Activated naive CD8-positive, alpha-beta T cell (primary cell): Measurements from ENCODE around the gene GOLGA7B.
A peak's percentile ranks its signal among the peaks of the same experiment; 100 is the strongest.

Experiments used
- H3K27ac Mint-ChIP-seq: one replicate; pipeline ENCODE4 v1.8.0; 2021; ENCODE audit warnings: mixed read lengths
- H3K27me3 Mint-ChIP-seq: one replicate; pipeline ENCODE4 v1.8.0; 2021; ENCODE audit warnings: mixed read lengths
- H3K36me3 Mint-ChIP-seq: one replicate; pipeline ENCODE4 v1.8.0; 2021; ENCODE audit warnings: mixed read lengths
- H3K4me1 Mint-ChIP-seq: one replicate; pipeline ENCODE4 v1.8.0; 2021; ENCODE audit warnings: low read depth, mixed read lengths
- H3K4me3 Mint-ChIP-seq: one replicate; pipeline ENCODE4 v1.8.0; 2021; ENCODE audit warnings: mild to moderate bottlenecking, mixed read lengths
- H3K9me3 Mint-ChIP-seq: one replicate; pipeline ENCODE4 v1.8.0; 2021; ENCODE audit warnings: low read depth, mixed read lengths

The GOLGA7B gene

GRCh38 chr10:97868134-97868685 lies 18.6 kb downstream of the GOLGA7B start:
- Mint-ChIP-seq H3K4me1 (peaks cover 10% of the 10 kb centered on the region), H3K36me3 (no peaks in the 10 kb centered on the region), H3K9me3 (no peaks in the 10 kb centered on the region), H3K27ac (no peak overlapping the region), H3K4me3 (no peak overlapping the region), H3K27me3 (no peaks in the 10 kb centered on the region)

GRCh38 chr10:97869091-97870042 lies 19.7 kb downstream of the GOLGA7B start:
- H3K4me3 Mint-ChIP-seq, result peak overlapping the region; percentile 42
- no peaks in the 10 kb centered on the region for H3K36me3 Mint-ChIP-seq
- peaks cover 10% of the 10 kb centered on the region for H3K4me1 Mint-ChIP-seq
- peak overlapping the region; percentile 46 for H3K27ac Mint-ChIP-seq
- no peaks in the 10 kb centered on the region for H3K9me3 Mint-ChIP-seq
- no peaks in the 10 kb centered on the region for H3K27me3 Mint-ChIP-seq

- H3K9me3 Mint-ChIP-seq, result no peaks in the 10 kb centered on the region
- peaks cover 10% of the 10 kb centered on the region for H3K4me1 Mint-ChIP-seq
- H3K27me3 Mint-ChIP-seq, result no peaks in the 10 kb centered on the region
- no peak overlapping the region for H3K4me3 Mint-ChIP-seq
- no peaks in the 10 kb centered on the region for H3K36me3 Mint-ChIP-seq
- no peak overlapping the region for H3K27ac Mint-ChIP-seq
Measured at GRCh38 chr10:97870990-97871389, 21.3 kb downstream of the GOLGA7B start.

DNA sequence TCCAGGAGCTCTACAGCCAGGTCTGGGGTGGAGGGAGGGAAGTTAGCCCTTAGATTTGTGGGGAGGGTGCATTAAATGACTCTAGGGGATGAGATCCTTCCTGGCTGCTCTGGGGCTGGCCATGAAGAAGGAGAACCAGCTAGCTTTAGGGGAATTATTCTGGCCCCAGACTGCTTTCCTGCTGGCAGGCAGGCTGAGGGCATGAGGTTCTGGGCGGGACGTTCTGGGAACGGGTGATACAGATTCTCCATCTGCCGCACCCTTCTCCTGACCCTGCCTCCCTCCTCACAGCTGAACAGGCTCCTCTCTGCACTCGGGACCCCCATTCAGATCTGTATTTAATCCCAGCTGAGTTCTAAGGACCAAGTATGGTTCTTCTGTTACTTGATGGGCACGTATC lies 23.9 kb downstream of the GOLGA7B start:
- Mint-ChIP-seq H3K4me3 (no peak overlapping the region), H3K27ac (no peak overlapping the region), H3K27me3 (no peaks in the 10 kb centered on the region), H3K9me3 (no peaks in the 10 kb centered on the region), H3K36me3 (no peaks in the 10 kb centered on the region), H3K4me1 (peaks cover 10% of the 10 kb centered on the region)

DNA sequence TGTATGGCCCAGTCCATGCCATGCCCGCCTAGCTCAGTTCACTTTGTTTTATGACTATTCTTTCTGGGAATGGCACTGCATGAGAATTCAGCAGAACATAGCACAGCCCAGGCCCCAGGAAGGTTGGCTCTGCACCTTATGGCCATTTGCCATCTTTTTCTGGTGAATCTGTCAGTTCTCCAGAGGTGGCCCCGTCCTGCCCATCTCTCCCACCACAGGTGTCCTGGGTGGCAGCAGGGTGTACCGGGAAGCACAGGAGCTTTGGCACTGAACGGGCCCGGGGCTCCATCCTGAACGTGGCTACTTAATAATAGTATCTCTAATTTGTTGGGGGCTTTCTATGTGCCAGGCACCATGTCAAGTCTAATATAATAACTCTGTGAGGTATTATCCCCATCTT lies 24.7 kb downstream of the GOLGA7B start:
- no peaks in the 10 kb centered on the region for H3K9me3 Mint-ChIP-seq
- H3K4me1 Mint-ChIP-seq, result peaks cover 5% of the 10 kb centered on the region
- no peak overlapping the region for H3K4me3 Mint-ChIP-seq

GRCh38 chr10:97875391-97875790 lies 25.7 kb downstream of the GOLGA7B start:
- H3K27ac Mint-ChIP-seq, result no peak overlapping the region
- H3K9me3 Mint-ChIP-seq, result no peaks in the 10 kb centered on the region
- no peaks in the 10 kb centered on the region for H3K36me3 Mint-ChIP-seq
- H3K4me3 Mint-ChIP-seq, result no peak overlapping the region
- no peaks in the 10 kb centered on the region for H3K4me1 Mint-ChIP-seq
- no peaks in the 10 kb centered on the region for H3K27me3 Mint-ChIP-seq

More for the DNA sequence above, 24.7 kb downstream of the GOLGA7B start:
- no peaks in the 10 kb centered on the region for H3K36me3 Mint-ChIP-seq
- no peak overlapping the region for H3K27ac Mint-ChIP-seq
- H3K27me3 Mint-ChIP-seq, result no peaks in the 10 kb centered on the region

DNA sequence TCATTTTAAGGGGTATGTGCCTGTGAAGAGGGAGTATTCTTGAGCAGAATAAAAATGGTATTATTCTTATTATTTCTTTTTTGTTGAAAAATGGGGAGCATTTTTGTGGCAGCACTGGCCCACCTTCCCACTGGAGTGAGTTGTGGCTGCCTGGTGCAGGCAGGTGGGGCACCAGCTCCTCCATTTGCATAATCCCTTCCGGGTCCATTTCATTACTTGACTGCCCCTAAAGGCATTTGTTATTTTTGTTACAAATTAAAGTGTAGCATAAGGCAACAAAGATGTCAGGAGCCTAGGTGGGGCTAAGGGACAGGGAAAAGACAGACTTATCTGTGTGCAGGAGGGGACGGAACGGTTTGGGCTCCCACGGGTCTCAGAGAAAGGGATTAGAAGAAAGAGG lies 26.8 kb downstream of the GOLGA7B start:
- no peaks in the 10 kb centered on the region for H3K4me1 Mint-ChIP-seq
- no peak overlapping the region for H3K27ac Mint-ChIP-seq
- H3K9me3 Mint-ChIP-seq, result no peaks in the 10 kb centered on the region
- peaks cover 3% of the 10 kb centered on the region for H3K27me3 Mint-ChIP-seq
- no peaks in the 10 kb centered on the region for H3K36me3 Mint-ChIP-seq
- no peak overlapping the region for H3K4me3 Mint-ChIP-seq

- Mint-ChIP-seq H3K4me3 (no peak overlapping the region), H3K36me3 (no peaks in the 10 kb centered on the region), H3K27ac (no peak overlapping the region), H3K9me3 (no peaks in the 10 kb centered on the region), H3K27me3 (peaks cover 3% of the 10 kb centered on the region), H3K4me1 (no peaks in the 10 kb centered on the region)
Measured at GRCh38 chr10:97879241-97879640, 29.6 kb downstream of the GOLGA7B start.

DNA sequence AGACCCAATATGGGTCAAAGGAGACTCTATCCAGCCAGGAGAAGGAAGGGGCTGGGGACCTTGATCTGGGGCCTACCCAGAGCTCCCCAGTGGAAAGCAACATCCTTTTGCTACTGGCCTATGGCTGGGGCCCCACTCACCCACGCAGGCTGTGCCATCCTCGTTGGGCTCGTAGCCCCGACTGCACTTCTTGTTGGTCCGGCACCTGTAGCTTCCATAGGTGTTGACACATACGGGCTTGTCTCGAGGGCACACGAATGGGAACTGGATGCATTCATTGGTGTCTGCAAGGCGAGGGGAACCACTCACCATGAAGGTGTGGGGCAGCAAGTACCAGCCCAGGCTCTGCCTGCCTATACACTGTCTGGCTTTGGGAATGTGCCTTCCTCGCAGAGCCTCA lies 30.5 kb downstream of the GOLGA7B start:
- peaks cover 3% of the 10 kb centered on the region for H3K27me3 Mint-ChIP-seq
- no peaks in the 10 kb centered on the region for H3K4me1 Mint-ChIP-seq
- no peaks in the 10 kb centered on the region for H3K9me3 Mint-ChIP-seq
- no peak overlapping the region for H3K27ac Mint-ChIP-seq
- H3K4me3 Mint-ChIP-seq, result no peak overlapping the region
- H3K36me3 Mint-ChIP-seq, result no peaks in the 10 kb centered on the region

DNA sequence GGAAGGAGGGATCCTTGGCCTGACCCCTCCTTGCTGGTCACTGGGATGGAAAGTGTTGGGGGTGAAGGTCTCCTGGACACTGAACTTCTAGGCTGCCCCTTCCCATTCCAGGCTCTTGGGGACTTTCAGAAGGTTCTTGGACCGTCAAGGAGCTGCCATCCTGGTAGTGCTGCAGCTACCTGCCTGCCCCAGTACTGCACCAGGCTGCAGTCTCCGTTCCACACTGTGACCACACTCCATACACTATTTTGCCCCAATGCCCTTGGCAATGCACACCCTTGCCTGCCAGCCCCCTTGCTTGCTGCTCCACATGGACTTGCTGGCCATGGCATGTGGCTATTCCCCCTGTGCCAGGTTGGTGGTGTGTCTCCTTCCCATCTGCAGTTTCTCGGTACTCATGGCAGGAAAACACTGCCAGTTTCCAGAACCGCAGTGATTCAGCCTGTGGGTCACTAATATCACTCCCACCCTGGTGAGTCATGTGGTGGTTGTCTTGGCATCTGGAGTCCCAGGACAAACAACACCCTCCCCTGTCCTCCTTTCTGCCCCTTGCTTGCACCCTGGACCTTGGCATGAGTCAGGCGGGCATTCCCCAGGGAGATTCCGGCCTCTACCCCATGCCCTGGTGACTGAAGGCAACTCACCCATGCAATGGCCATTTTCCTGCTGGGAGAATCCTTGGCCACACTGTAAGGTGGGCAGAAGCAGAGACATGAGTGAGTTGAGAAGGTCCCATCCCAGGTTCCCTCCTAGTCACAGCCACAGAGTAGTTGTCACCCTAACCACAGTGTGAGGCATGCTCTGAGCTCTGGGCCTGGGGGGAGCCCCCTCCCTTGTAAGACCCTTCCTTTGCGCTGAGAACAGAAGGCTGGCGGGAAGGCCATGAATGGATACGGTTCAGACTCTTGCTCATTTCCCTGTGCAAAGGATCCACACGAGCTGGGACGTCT lies 32.8 kb downstream of the GOLGA7B start:
- no peak overlapping the region for H3K4me3 Mint-ChIP-seq
- no peaks in the 10 kb centered on the region for H3K36me3 Mint-ChIP-seq
- no peaks in the 10 kb centered on the region for H3K4me1 Mint-ChIP-seq
- H3K27ac Mint-ChIP-seq, result no peak overlapping the region
- peaks cover 3% of the 10 kb centered on the region for H3K27me3 Mint-ChIP-seq
- H3K9me3 Mint-ChIP-seq, result no peaks in the 10 kb centered on the region

DNA sequence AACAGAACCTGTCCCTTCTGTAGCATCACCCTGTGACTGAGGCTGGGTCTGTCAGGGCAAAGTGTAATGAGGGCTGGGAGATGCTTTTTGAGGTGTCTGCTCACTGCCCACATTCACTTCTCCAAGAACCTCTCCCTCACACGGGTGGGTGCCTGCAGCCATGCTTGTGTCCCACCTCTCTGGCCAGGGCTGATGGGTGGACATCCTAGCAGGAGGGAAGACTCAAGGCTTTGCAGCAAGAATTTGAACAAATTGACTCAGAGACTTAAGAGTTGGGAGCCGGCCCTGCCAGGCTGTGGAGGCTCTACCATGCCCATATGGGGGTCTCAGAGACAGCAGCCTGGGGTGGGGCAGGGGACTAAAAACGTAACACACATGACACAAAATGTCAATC lies 33.4 kb downstream of the GOLGA7B start:
- Mint-ChIP-seq H3K4me3 (no peak overlapping the region), H3K4me1 (no peaks in the 10 kb centered on the region), H3K9me3 (no peaks in the 10 kb centered on the region), H3K27ac (no peak overlapping the region), H3K36me3 (no peaks in the 10 kb centered on the region), H3K27me3 (peaks cover 3% of the 10 kb centered on the region)

GRCh38 chr10:97886286-97886685 lies 36.6 kb downstream of the GOLGA7B start:
- H3K4me3 Mint-ChIP-seq, result no peak overlapping the region
- H3K4me1 Mint-ChIP-seq, result no peaks in the 10 kb centered on the region
- H3K9me3 Mint-ChIP-seq, result no peaks in the 10 kb centered on the region
- no peaks in the 10 kb centered on the region for H3K36me3 Mint-ChIP-seq
- H3K27ac Mint-ChIP-seq, result no peak overlapping the region
- peaks cover under 1% of the 10 kb centered on the region for H3K27me3 Mint-ChIP-seq

- H3K4me3 Mint-ChIP-seq, result no peak overlapping the region
Measured at GRCh38 chr10:97887399-97887798, 37.8 kb downstream of the GOLGA7B start.

GRCh38 chr10:97888134-97888533 lies 38.5 kb downstream of the GOLGA7B start:
- Mint-ChIP-seq H3K36me3 (no peaks in the 10 kb centered on the region), H3K9me3 (no peaks in the 10 kb centered on the region), H3K27ac (no peak overlapping the region), H3K4me3 (no peak overlapping the region), H3K27me3 (no peaks in the 10 kb centered on the region), H3K4me1 (no peaks in the 10 kb centered on the region)

More at GRCh38 chr10:97887399-97887798, 37.8 kb downstream of the GOLGA7B start:
- H3K9me3 Mint-ChIP-seq, result no peaks in the 10 kb centered on the region
- no peaks in the 10 kb centered on the region for H3K4me1 Mint-ChIP-seq
- no peak overlapping the region for H3K27ac Mint-ChIP-seq
- no peaks in the 10 kb centered on the region for H3K36me3 Mint-ChIP-seq
- H3K27me3 Mint-ChIP-seq, result no peaks in the 10 kb centered on the region
